Measurements from ENCODE around the gene MOB2.

DNA sequence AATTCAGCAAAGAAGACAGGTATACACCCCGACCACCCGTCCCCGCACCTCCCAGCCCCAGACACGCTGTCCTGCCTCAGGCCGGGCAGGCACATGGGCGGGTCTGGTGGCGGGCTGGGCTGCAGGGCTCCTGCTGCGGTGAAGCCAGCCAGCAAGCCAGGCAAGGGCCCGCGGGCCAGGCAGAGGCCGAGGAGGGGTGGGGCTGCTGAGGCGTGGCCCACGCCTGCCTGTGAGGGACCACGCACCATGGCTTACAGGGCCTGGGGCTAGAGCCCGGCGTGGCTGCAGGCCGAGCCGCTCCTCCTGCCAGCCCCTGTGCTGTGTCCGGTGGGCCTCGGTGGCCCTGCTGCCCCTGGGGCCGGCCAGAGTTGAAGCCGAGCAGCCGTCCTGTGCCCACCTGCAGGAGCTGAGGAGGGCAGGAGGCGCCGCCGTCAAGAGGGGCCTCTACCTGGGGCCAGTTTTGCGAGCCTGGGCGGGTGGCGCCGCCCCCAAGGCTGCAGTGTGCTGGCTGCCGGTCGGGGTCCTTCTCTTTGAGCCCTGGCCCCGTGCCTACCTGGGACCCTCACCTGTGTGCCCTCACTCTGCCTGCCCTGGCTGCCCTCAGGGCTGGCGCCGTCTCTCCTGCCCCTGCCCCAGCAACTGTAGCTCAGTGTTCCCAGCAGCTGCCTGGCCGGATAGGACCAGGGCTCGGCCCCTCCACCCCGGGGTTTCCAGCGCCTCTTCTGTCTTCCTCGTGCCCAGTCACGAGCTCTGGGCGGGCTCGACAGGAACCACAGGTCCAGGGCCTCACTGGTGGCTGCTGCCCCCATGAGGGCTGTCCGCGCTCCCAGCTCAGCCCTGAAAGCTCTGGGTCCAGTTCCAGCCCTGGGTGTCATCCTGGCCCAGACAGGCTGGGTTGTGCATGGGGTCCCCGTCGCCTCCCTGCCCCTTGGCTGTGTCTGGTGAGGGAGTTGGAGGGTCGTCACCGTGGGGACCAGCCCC lies 38.4 kb downstream of the MOB2 start:
- TF ChIP-seq, protein P1, sequence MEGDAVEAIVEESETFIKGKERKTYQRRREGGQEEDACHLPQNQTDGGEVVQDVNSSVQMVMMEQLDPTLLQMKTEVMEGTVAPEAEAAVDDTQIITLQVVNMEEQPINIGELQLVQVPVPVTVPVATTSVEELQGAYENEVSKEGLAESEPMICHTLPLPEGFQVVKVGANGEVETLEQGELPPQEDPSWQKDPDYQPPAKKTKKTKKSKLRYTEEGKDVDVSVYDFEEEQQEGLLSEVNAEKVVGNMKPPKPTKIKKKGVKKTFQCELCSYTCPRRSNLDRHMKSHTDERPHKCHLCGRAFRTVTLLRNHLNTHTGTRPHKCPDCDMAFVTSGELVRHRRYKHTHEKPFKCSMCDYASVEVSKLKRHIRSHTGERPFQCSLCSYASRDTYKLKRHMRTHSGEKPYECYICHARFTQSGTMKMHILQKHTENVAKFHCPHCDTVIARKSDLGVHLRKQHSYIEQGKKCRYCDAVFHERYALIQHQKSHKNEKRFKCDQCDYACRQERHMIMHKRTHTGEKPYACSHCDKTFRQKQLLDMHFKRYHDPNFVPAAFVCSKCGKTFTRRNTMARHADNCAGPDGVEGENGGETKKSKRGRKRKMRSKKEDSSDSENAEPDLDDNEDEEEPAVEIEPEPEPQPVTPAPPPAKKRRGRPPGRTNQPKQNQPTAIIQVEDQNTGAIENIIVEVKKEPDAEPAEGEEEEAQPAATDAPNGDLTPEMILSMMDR (IDR thresholded peaks at IDR 0.05; ENCODE audit: insufficient read depth, low read depth, low read length), result no peak
- no peak for TF ChIP-seq EZH2 (IDR thresholded peaks at IDR 0.05; ENCODE audit: insufficient read depth, low read length)
